ENCODE results near the gene RNF114.

DNA sequence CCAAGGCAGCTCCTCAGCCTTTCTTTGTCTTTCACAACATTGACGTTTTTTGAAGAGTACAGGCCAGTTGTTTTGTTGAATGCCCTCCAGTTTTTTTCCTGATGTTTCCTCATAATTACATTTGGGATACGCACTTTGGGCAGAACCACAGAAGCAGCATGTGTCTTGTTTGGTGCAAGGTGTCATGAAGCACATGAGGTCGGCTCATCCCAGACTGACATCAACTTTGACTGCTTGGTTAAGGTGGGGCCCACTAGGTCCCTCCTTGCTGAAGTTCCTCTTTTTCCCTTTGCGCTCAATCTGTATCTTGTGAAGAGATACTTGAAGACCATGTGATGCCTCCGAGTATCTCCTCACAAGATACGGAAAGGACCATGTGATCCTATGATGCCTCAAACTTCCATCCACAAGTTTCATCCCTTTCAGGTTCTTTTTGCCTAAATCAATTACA lies 57.1 kb downstream of the RNF114 start:
- TF ChIP-seq POLR2A (IDR thresholded peaks at IDR 0.05), result no peak
- TF ChIP-seq, protein P1, sequence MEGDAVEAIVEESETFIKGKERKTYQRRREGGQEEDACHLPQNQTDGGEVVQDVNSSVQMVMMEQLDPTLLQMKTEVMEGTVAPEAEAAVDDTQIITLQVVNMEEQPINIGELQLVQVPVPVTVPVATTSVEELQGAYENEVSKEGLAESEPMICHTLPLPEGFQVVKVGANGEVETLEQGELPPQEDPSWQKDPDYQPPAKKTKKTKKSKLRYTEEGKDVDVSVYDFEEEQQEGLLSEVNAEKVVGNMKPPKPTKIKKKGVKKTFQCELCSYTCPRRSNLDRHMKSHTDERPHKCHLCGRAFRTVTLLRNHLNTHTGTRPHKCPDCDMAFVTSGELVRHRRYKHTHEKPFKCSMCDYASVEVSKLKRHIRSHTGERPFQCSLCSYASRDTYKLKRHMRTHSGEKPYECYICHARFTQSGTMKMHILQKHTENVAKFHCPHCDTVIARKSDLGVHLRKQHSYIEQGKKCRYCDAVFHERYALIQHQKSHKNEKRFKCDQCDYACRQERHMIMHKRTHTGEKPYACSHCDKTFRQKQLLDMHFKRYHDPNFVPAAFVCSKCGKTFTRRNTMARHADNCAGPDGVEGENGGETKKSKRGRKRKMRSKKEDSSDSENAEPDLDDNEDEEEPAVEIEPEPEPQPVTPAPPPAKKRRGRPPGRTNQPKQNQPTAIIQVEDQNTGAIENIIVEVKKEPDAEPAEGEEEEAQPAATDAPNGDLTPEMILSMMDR (IDR thresholded peaks at IDR 0.05), result no peak

Data from esophagus squamous epithelium (tissue), 4 donors.